SK-N-SH (cell line): ENCODE data around the gene MRPS7. TPM values are rescaled to one million over a fixed set of nuclear protein-coding genes. Genes with fewer than 3 reads are reported as not detected.

Experiments
- CTCF ChIA-PET: fragments of 300-600, 350-600 bp; formaldehyde crosslinking; extraction: SDS; loops from one replicate; lab custom pipeline; 2021; lab: Yijun Ruan, JAX
- POLR2A ChIA-PET: fragments of 350-600 bp; sonication (Branson Sonifier 250); formaldehyde crosslinking; extraction: SDS; loops from one replicate; lab custom pipeline; 2020; ENCODE audit warnings: antibody characterized with exemption, inconsistent platforms; lab: Yijun Ruan, JAX
- DNase-seq: peaks from one replicate; pipeline ENCODE4 v3.0.0; 2012
- H2AFZ ChIP-seq: fragments of 200-600 bp; sonication (generic); 2 replicates; pipeline ENCODE4 v1.8.1; 2016; ENCODE audit warnings: antibody characterized with exemption, mild to moderate bottlenecking, low read depth
- H3F3A ChIP-seq: fragments of 200-600 bp; sonication (generic); replicated peaks from 2 replicates; pipeline ENCODE3; 2016; ENCODE audit warnings: antibody characterized with exemption, mild to moderate bottlenecking; ENCODE audit not compliant: insufficient read depth
- H3K27ac ChIP-seq, 2 experiments: fragments of 200-500 bp in 1 of 2; fragments of 200-600 bp in 1 of 2; sonication (Bioruptor generic) in 1 of 2; sonication (generic), shearing (Covaris generic) in 1 of 2; 2 replicates each; pipeline versions ENCODE4 v1.5.1 to v1.6.1; 2014 to 2016; ENCODE audit warnings: low read depth in 2 of 2, inconsistent platforms in 1 of 2, low read length in 1 of 2, mild to moderate bottlenecking in 1 of 2, mixed read lengths in 1 of 2
- H3K27me3 ChIP-seq: fragments of 200-600 bp; sonication (generic), shearing (Covaris generic); 2 replicates; pipeline ENCODE4 v1.6.1; 2016; ENCODE audit warnings: mixed run types; ENCODE audit not compliant: insufficient read depth
- H3K36me3 ChIP-seq, 2 experiments: fragments of 200-500 bp in 1 of 2; fragments of 200-600 bp in 1 of 2; sonication (Bioruptor generic) in 1 of 2; sonication (generic) in 1 of 2; replicated peaks in 1 of 2; 2 replicates each; pipeline versions ENCODE3 to v1.5.1; 2014 to 2016; ENCODE audit warnings: low read length in 1 of 2, mild to moderate bottlenecking in 1 of 2; ENCODE audit not compliant: insufficient read depth in 2 of 2, control insufficient read depth in 1 of 2
- H3K4me1 ChIP-seq, 2 experiments: fragments of 200-500 bp in 1 of 2; fragments of 200-600 bp in 1 of 2; sonication (Bioruptor generic) in 1 of 2; sonication (generic), shearing (Covaris generic) in 1 of 2; 2 replicates each; pipeline versions ENCODE4 v1.5.1 to v1.6.1; 2014 to 2016; ENCODE audit warnings: low read depth in 1 of 2, low read length in 1 of 2, mixed run types in 1 of 2; ENCODE audit not compliant: insufficient read depth in 2 of 2, control insufficient read depth in 1 of 2
- H3K4me2 ChIP-seq: fragments of 200-600 bp; sonication (generic), shearing (Covaris generic); 2 replicates; pipeline ENCODE4 v1.6.1; 2017; ENCODE audit warnings: mixed run types
- H3K4me3 ChIP-seq, 2 experiments: fragments of 200-500 bp in 1 of 2; fragments of 200-600 bp in 1 of 2; sonication (Bioruptor generic) in 1 of 2; sonication (generic), shearing (Covaris generic) in 1 of 2; 2 replicates each; pipeline versions ENCODE4 v1.5.1 to v1.8.1; 2014 to 2016; ENCODE audit warnings: low read depth in 2 of 2, inconsistent platforms in 1 of 2, low read length in 1 of 2, mild to moderate bottlenecking in 1 of 2, mixed read lengths in 1 of 2, moderate library complexity in 1 of 2
- H3K79me2 ChIP-seq: fragments of 200-600 bp; sonication (generic); 2 replicates; pipeline ENCODE4 v1.8.1; 2017; ENCODE audit warnings: mild to moderate bottlenecking; ENCODE audit not compliant: insufficient read depth
- H3K9ac ChIP-seq: fragments of 200-600 bp; sonication (generic); 2 replicates; pipeline ENCODE4 v1.6.1; 2017; ENCODE audit warnings: mixed run types
- H3K9me2 ChIP-seq: fragments of 200-600 bp; sonication (generic); 2 replicates; pipeline ENCODE4 v1.6.1; 2017; ENCODE audit warnings: mixed run types
- H3K9me3 ChIP-seq: fragments of 200-600 bp; sonication (generic); 2 replicates; pipeline ENCODE4 v1.6.1; 2017; ENCODE audit warnings: mixed run types, mild to moderate bottlenecking, moderate library complexity
- H4K20me1 ChIP-seq: fragments of 200-600 bp; sonication (generic); 2 replicates; pipeline ENCODE4 v1.6.1; 2017; ENCODE audit warnings: mild to moderate bottlenecking, mixed run types; ENCODE audit not compliant: insufficient read depth
- ELF1 ChIP-seq: IDR thresholded peaks from 2 replicates; pipeline ENCODE4 v1.4.0; 2012
- EP300 ChIP-seq, 2 experiments: IDR thresholded peaks; 2 replicates each; pipeline versions ENCODE4 v1.4.0 to v1.6.1; 2012; ENCODE audit warnings: borderline replicate concordance in 1 of 2, low read depth in 1 of 2, low read length in 1 of 2
- EZH2phosphoT487 ChIP-seq: fragments of 200-600 bp; sonication (generic); IDR thresholded peaks from 2 replicates; pipeline ENCODE4 v1.6.1; 2017; ENCODE audit warnings: low read depth, mixed run types, mild to moderate bottlenecking, antibody characterized with exemption, moderate library complexity, borderline replicate concordance
- FOSL2 ChIP-seq: IDR thresholded peaks from 2 replicates; pipeline ENCODE4 v1.4.0; 2012; ENCODE audit warnings: low read depth, mild to moderate bottlenecking, moderate library complexity, borderline replicate concordance
- FOXJ3 ChIP-seq: sonication (generic); formaldehyde crosslinking; IDR thresholded peaks from 2 replicates; pipeline ENCODE4 v1.5.1; 2020; ENCODE audit warnings: mild to moderate bottlenecking, missing genetic modification reagents
- FOXM1 ChIP-seq: IDR thresholded peaks from 2 replicates; pipeline ENCODE4 v1.4.0; 2012; ENCODE audit warnings: low read depth, mild to moderate bottlenecking
- GABPA ChIP-seq: IDR thresholded peaks from 2 replicates; pipeline ENCODE4 v1.4.0; 2012; ENCODE audit warnings: low read depth, mild to moderate bottlenecking
- GATA2 ChIP-seq: sonication (generic); formaldehyde crosslinking; IDR thresholded peaks from 2 replicates; pipeline ENCODE4 v1.5.0; 2020; ENCODE audit warnings: mild to moderate bottlenecking, missing genetic modification reagents
- JUND ChIP-seq: IDR thresholded peaks from 2 replicates; pipeline ENCODE4 v1.4.0; 2012
- MEF2A ChIP-seq: IDR thresholded peaks from 2 replicates; pipeline ENCODE4 v1.4.0; 2012; ENCODE audit warnings: low read depth, borderline replicate concordance
- NRF1 ChIP-seq: IDR thresholded peaks from 2 replicates; pipeline ENCODE4 v1.6.1; 2012; ENCODE audit warnings: low read depth, mild to moderate bottlenecking, low read length
- SIN3A ChIP-seq: IDR thresholded peaks from 2 replicates; pipeline ENCODE4 v1.6.1; 2012; ENCODE audit warnings: low read depth, mild to moderate bottlenecking, low read length, moderate library complexity, borderline replicate concordance
- WGBS: methylation state at CpG from one replicate; pipeline ENCODE4 v1.1.6; 2017; ENCODE audit warnings: low lambda C conversion rate; 5-methylcytosine and 5-hydroxymethylcytosine counted together
- polyA plus RNA-seq, 3 experiments: library from polyadenylated mRNA; depleted of rRNA; stranded (reverse); fragments of >200 nt; gene quantifications; 2 replicates each; pipeline ENCODE4 v1.2.3, GENCODE V29; 2012
- TF ChIP-seq, protein P1 (sequence below): fragments of 150-350 bp; IDR thresholded peaks from 2 replicates; pipeline ENCODE4 v1.6.1; 2016; ENCODE audit warnings: mild to moderate bottlenecking, low read depth, low read length
- TF ChIP-seq, protein P2 (sequence below): IDR thresholded peaks from 2 replicates; pipeline ENCODE4 v1.4.0; 2012; ENCODE audit warnings: low read depth, borderline replicate concordance
- TF ChIP-seq, protein P3 (sequence below): IDR thresholded peaks from 2 replicates; pipeline ENCODE4; 2012

Gene MRPS7
- polyA plus RNA-seq, 1 of the 3 experiments (the other 2 are of a cell fraction), result 82.8 TPM

DNA sequence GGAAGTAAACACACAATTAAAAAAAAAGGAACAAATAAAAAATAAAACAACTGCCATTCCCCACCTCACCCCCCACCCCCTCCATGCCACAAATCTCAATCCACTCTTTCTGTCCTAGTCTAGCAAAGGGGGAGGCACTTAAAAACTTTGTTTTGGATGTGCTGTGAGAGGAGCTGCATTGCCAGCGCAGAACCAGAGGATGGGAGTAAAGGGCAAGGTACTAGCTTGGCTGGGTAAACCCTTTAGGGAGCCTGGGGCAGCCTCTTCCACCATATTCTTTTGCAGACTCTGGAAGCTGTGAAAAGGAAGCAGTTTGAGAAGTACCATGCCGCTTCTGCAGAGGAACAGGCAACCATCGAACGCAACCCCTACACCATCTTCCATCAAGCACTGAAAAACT is 1.4 kb downstream of the MRPS7 start:
- Histone ChIP-seq H3K9me2 (no peaks in the 10 kb centered on the region), H3K4me1 (peaks cover 4 to 21% of the 10 kb centered on the region in 2 experiments; a peak in 2 of 4 replicates), H3K9ac (peak overlapping the region; percentile 97; the same call in 1 of the 2 replicates), H3K9me3 (no peaks in the 10 kb centered on the region), H3K4me2 (peak overlapping the region; percentile 95), H2AFZ (no peak overlapping the region), H3K36me3 (peaks cover 33 to 35% of the 10 kb centered on the region in 2 experiments), H3K27me3 (no peaks in the 10 kb centered on the region), H3F3A (no peaks in the 10 kb centered on the region), H3K4me3 (peak overlapping the region in 1 of 2 experiments; percentile 99; a peak in 1 of 4 replicates), H3K27ac (no peak overlapping the region), H3K79me2 (peaks cover 58% of the 10 kb centered on the region), H4K20me1 (peaks cover 12% of the 10 kb centered on the region; the same call in 1 of the 2 replicates)
- ChIA-PET POLR2A (interaction anchor here (1.8 to 3.3 kb wide), 4 partner anchors 8 to 143 kb away, joined by 10 to 67 read pairs (median 10); partner anchors contain the start of genes GRB2, MIF4GD and SLC25A19), CTCF (interaction anchor here (1.0 to 5.7 kb wide), 9 partner anchors 9 to 305 kb away, joined by 3 to 102 read pairs (median 10); partner anchors contain the start of genes MIF4GD, NUP85 and SLC25A19)
- no peak for TF ChIP-seq FOXJ3
- TF ChIP-seq EP300 (IDR thresholded peaks at IDR 0.05; ENCODE audit: borderline replicate concordance in 1 of 2, low read depth in 1 of 2, low read length in 1 of 2), result no peak
- TF ChIP-seq JUND, result no peak
- TF ChIP-seq ELF1, result no peak
- TF ChIP-seq, protein P1, sequence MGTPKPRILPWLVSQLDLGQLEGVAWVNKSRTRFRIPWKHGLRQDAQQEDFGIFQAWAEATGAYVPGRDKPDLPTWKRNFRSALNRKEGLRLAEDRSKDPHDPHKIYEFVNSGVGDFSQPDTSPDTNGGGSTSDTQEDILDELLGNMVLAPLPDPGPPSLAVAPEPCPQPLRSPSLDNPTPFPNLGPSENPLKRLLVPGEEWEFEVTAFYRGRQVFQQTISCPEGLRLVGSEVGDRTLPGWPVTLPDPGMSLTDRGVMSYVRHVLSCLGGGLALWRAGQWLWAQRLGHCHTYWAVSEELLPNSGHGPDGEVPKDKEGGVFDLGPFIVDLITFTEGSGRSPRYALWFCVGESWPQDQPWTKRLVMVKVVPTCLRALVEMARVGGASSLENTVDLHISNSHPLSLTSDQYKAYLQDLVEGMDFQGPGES, result no peak
- no peak for TF ChIP-seq FOSL2
- TF ChIP-seq GATA2 (CRISPR knock-in tag), result no peak
- WGBS, result 97% methylated on average over 4 of the region's 4 CpGs
- DNase-seq, result no peak

DNA sequence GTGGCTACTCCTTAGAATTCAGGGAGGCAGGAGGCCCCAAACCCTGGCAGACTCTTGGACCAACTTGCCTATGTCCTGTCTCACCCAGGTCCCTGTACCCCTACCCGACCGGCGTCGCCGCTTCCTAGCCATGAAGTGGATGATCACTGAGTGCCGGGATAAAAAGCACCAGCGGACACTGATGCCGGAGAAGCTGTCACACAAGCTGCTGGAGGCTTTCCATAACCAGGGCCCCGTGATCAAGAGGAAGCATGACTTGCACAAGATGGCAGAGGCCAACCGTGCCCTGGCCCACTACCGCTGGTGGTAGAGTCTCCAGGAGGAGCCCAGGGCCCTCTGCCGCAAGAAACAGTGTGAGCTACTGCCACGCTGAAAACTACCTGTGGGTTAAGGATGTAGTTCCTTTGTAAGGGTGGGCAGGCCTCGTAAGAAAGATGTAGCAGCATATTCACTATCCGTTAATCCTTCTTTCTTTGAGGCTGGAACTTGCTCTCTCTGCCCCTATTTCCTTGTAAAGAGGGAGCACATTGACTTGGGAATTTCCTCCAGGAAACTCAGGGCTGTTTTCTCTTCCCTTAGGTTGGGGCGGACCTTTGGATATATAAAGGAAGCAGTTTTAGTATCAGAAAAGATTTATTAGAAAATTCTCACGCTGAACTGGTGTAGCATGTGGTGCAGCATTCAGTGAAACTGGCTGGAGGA is 4.1 kb downstream of the MRPS7 start:
- TF ChIP-seq, protein P2, sequence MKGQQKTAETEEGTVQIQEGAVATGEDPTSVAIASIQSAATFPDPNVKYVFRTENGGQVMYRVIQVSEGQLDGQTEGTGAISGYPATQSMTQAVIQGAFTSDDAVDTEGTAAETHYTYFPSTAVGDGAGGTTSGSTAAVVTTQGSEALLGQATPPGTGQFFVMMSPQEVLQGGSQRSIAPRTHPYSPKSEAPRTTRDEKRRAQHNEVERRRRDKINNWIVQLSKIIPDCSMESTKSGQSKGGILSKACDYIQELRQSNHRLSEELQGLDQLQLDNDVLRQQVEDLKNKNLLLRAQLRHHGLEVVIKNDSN, result no peak
- TF ChIP-seq MEF2A (no peak), EZH2phosphoT487 (no peak), FOXM1 (no peak), SIN3A (no peak), GABPA (no peak), FOSL2 (no peak), NRF1 (no peak), FOXJ3 (no peak)
- TF ChIP-seq, protein P3, sequence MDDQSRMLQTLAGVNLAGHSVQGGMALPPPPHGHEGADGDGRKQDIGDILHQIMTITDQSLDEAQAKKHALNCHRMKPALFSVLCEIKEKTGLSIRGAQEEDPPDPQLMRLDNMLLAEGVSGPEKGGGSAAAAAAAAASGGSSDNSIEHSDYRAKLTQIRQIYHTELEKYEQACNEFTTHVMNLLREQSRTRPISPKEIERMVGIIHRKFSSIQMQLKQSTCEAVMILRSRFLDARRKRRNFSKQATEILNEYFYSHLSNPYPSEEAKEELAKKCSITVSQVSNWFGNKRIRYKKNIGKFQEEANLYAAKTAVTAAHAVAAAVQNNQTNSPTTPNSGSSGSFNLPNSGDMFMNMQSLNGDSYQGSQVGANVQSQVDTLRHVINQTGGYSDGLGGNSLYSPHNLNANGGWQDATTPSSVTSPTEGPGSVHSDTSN, result no peak
- H4K20me1 ChIP-seq, result no peaks in the 10 kb centered on the region
- no peak overlapping the region for H3K4me3 ChIP-seq
- H3K9ac ChIP-seq, result no peak overlapping the region
- H3K79me2 ChIP-seq, result peaks cover 36% of the 10 kb centered on the region
- no peaks in the 10 kb centered on the region for H3F3A ChIP-seq
- no peaks in the 10 kb centered on the region for H3K9me3 ChIP-seq
- POLR2A ChIA-PET, result no interaction called here
- no peaks in the 10 kb centered on the region for H3K27me3 ChIP-seq
- H3K4me2 ChIP-seq, result no peak overlapping the region
- H3K9me2 ChIP-seq, result no peaks in the 10 kb centered on the region
- WGBS, result 94% methylated on average over 16 of the region's 17 CpGs
- peaks cover 15 to 21% of the 10 kb centered on the region in 2 experiments; a peak in 2 of 4 replicates for H3K4me1 ChIP-seq
- CTCF ChIA-PET, result interaction anchor here (0.7 to 1.7 kb wide), 3 partner anchors 26 to 150 kb away, joined by 3 to 6 read pairs (median 4); no protein-coding TSS in a partner anchor
- no peak overlapping the region for H3K27ac ChIP-seq
- DNase-seq, result peak; percentile 12
- peaks cover 33 to 35% of the 10 kb centered on the region in 2 experiments for H3K36me3 ChIP-seq
- H2AFZ ChIP-seq, result no peak overlapping the region
